Measurements from ENCODE around the gene HDAC4. TPM values are rescaled to one million over a fixed set of nuclear protein-coding genes. Genes with fewer than 3 reads are reported as not detected.

The HDAC4 gene
- total and polyA plus RNA-seq, 2 of the 4 experiments (the other 2 are of a cell fraction): 4.1 to 7.2 TPM

DNA sequence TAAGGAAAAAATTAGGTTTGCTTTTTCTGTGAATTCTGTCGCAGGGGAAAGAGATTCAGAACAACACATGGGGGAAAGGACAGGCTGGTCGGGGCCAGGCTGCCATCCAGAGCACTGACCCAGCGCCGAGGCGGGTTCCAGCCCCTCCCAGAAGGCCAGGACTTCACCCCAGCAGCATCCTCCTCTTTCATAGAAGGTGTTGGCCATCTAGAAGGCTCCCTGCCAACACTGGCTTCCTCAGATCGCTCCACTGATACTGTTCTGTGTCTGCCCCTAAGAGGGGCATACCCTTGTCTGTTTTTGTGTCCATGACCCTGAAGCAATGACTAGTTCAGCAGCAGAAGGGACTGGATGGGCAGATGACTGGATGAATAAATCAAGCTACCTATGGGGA lies 144.5 kb downstream of the HDAC4 start:
- no peak overlapping the region for H3K4me2 ChIP-seq (ENCODE audit: low read depth, low read length)
- 0 out of 3 replicates have a peak overlapping the region, but pooled peaks have one; percentile 10 for H2BK15ac ChIP-seq (ENCODE audit: low read depth, low read length)
- peak overlapping the region; percentile 5 for H2BK5ac ChIP-seq (ENCODE audit: low read depth, low read length, poor library complexity, severe bottlenecking)
- peaks cover 15% of the 10 kb centered on the region for H3K9me1 ChIP-seq (ENCODE audit: insufficient read depth, low read length)
- no peaks in the 10 kb centered on the region for H3K36me3 ChIP-seq (ENCODE audit: control insufficient read depth, insufficient read depth, low read length)
- ChIA-PET POLR2A (ENCODE audit: unreplicated experiment) (no interaction called here), CTCF (no interaction called here)
- peak overlapping the region in 1 of 2 experiments; percentile 60; a peak in 1 of 4 replicates for H4K8ac ChIP-seq (ENCODE audit: low read depth in 2 of 2, low read length in 2 of 2)
- no peak overlapping the region for H2BK120ac ChIP-seq (ENCODE audit: low read depth, low read length)
- dilution Hi-C loops (cut with HindIII; ENCODE audit: low sequenced_read_pairs, unreplicated experiment) (no loop called here), intact Hi-C loops (cut with micrococcal nuclease) (loop anchor here (2.0 kb wide), 1 partner anchor 72 kb away; no protein-coding TSS in a partner anchor), in situ Hi-C loops (cut with MboI; ENCODE audit: low sequenced_read_pairs) (no loop called here)
- no peak for DNase-seq
- H3K14ac ChIP-seq (replicated peaks; ENCODE audit: low read depth, low read length): peak overlapping the region; percentile 37; the same call in 1 of the 2 replicates
- no peak overlapping the region; the same call in 1 of the 2 replicates for H4K91ac ChIP-seq (ENCODE audit: insufficient read depth, low read depth, low read length)
- peaks cover 12% of the 10 kb centered on the region for H3K4me1 ChIP-seq (ENCODE audit: control insufficient read depth, insufficient read depth, low read length)
- TF ChIP-seq NFE2L2 (IDR thresholded peaks at IDR 0.05; ENCODE audit: low read depth, low read length) (no peak), BHLHE40 (IDR thresholded peaks at IDR 0.05; ENCODE audit: low read depth, low read length) (no peak), CEBPB (IDR thresholded peaks at IDR 0.05; ENCODE audit: low read depth, low read length) (no peak), CHD1 (IDR thresholded peaks at IDR 0.05; ENCODE audit: low read depth, low read length) (no peak), MXI1 (IDR thresholded peaks at IDR 0.05; ENCODE audit: borderline replicate concordance, low read depth, low read length) (no peak), RFX5 (IDR thresholded peaks at IDR 0.05; ENCODE audit: low read depth, low read length) (no peak), RAD21 (IDR thresholded peaks at IDR 0.05; ENCODE audit: low read length) (no peak), MAZ (IDR thresholded peaks at IDR 0.05; ENCODE audit: borderline replicate concordance, low read depth, low read length) (no peak), MAFK (IDR thresholded peaks at IDR 0.05; ENCODE audit: low read depth, low read length) (no peak), FOS (IDR thresholded peaks at IDR 0.05; ENCODE audit: low read depth, low read length) (no peak), SMC3 (IDR thresholded peaks at IDR 0.05; ENCODE audit: low read depth, low read length) (no peak), POLR2A (IDR thresholded peaks at IDR 0.05; ENCODE audit: low read depth, low read length) (no peak), RCOR1 (IDR thresholded peaks at IDR 0.05; ENCODE audit: insufficient replicate concordance, low read length) (no peak)
- TF ChIP-seq, protein P1, sequence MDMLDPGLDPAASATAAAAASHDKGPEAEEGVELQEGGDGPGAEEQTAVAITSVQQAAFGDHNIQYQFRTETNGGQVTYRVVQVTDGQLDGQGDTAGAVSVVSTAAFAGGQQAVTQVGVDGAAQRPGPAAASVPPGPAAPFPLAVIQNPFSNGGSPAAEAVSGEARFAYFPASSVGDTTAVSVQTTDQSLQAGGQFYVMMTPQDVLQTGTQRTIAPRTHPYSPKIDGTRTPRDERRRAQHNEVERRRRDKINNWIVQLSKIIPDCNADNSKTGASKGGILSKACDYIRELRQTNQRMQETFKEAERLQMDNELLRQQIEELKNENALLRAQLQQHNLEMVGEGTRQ (IDR thresholded peaks at IDR 0.05; ENCODE audit: low read depth, low read length): no peak
- TF ChIP-seq, protein P2, sequence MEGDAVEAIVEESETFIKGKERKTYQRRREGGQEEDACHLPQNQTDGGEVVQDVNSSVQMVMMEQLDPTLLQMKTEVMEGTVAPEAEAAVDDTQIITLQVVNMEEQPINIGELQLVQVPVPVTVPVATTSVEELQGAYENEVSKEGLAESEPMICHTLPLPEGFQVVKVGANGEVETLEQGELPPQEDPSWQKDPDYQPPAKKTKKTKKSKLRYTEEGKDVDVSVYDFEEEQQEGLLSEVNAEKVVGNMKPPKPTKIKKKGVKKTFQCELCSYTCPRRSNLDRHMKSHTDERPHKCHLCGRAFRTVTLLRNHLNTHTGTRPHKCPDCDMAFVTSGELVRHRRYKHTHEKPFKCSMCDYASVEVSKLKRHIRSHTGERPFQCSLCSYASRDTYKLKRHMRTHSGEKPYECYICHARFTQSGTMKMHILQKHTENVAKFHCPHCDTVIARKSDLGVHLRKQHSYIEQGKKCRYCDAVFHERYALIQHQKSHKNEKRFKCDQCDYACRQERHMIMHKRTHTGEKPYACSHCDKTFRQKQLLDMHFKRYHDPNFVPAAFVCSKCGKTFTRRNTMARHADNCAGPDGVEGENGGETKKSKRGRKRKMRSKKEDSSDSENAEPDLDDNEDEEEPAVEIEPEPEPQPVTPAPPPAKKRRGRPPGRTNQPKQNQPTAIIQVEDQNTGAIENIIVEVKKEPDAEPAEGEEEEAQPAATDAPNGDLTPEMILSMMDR (conservative IDR thresholded peaks at IDR 0.05; ENCODE audit: low read depth, low read length): no peak
- TF ChIP-seq, protein P3, sequence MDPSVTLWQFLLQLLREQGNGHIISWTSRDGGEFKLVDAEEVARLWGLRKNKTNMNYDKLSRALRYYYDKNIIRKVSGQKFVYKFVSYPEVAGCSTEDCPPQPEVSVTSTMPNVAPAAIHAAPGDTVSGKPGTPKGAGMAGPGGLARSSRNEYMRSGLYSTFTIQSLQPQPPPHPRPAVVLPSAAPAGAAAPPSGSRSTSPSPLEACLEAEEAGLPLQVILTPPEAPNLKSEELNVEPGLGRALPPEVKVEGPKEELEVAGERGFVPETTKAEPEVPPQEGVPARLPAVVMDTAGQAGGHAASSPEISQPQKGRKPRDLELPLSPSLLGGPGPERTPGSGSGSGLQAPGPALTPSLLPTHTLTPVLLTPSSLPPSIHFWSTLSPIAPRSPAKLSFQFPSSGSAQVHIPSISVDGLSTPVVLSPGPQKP (IDR thresholded peaks at IDR 0.05; ENCODE audit: borderline replicate concordance, low read depth, low read length): no peak
- no peak for ATAC-seq (ENCODE audit: low read depth)
- 85% methylated on average over 5 of the region's 6 CpGs; no CpG with 5 or more reads in 1 of the 2 experiments for WGBS, 2 experiments (ENCODE audit: extremely low coverage in 2 of 2, insufficient read length in 1 of 2)
- H2AK9ac ChIP-seq (replicated peaks; ENCODE audit: low read depth, low read length, poor library complexity): no peak overlapping the region
- H3K27me3 ChIP-seq (ENCODE audit: control insufficient read depth, insufficient read depth, low read length): no peaks in the 10 kb centered on the region
- peak overlapping the region; percentile 81 for H2AK5ac ChIP-seq (ENCODE audit: low read depth, low read length)
- no peak overlapping the region for H2AFZ ChIP-seq (replicated peaks; ENCODE audit: low read length, poor library complexity)
- H4K20me1 ChIP-seq (ENCODE audit: insufficient read depth, low read length): no peaks in the 10 kb centered on the region
- peaks cover 41 to 76% of the 10 kb centered on the region in 2 experiments for H3K79me1 ChIP-seq (ENCODE audit: low read depth in 1 of 2, low read length in 2 of 2)
- H3K4me3 ChIP-seq (ENCODE audit: insufficient read depth, low read depth, low read length): no peak overlapping the region
- H3K18ac ChIP-seq (ENCODE audit: low read depth, low read length): no peak overlapping the region
- no peak overlapping the region for H2BK20ac ChIP-seq (ENCODE audit: low read depth, low read length)
- no TSS peak for BruUV-seq (replicated peaks)
- H3K27ac ChIP-seq (ENCODE audit: insufficient read depth, low read length): no peak overlapping the region
- peak overlapping the region; percentile 43; the same call in 1 of the 2 replicates for H3K23ac ChIP-seq (ENCODE audit: low read depth, low read length)
- no peak overlapping the region for H3K56ac ChIP-seq (ENCODE audit: extremely low read depth, insufficient read depth, low read length)
- no peak overlapping the region for H3K9ac ChIP-seq (ENCODE audit: low read depth, low read length)
- no peak overlapping the region for H4K5ac ChIP-seq (ENCODE audit: low read depth, low read length)
- peak overlapping the region; percentile 59; the same call in 1 of the 2 replicates for H3K4ac ChIP-seq (ENCODE audit: low read depth, low read length)
- no peaks in the 10 kb centered on the region; the same call in 1 of the 2 replicates for H3K9me3 ChIP-seq (ENCODE audit: control insufficient read depth, insufficient read depth, low read length)

Data from IMR-90 (cell line).